ENCODE measurements around the gene ZNF467.

The ZNF467 gene

DNA sequence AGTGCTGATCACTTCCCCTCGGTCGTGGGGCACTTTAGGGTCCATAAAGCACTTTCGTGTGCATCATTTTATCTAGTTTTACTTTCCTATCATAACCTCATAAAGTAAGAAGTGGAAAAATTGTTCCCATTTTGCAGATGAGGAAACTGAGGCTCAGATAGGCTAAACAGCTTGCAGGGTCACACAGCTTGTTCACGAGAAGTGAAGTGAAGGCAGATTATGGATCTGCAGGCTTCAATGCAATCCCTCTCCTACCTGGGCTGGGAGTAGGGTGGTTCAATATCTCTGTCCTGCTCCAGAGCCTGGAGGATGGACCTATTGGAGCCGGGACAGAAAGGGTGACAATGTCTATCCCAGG, 10.8 kb upstream of the ZNF467 start:
- Histone ChIP-seq H3K4me1 (ENCODE audit: control insufficient read depth, insufficient read depth, low read length) (peaks cover 3% of the 10 kb centered on the region; the same call in 1 of the 2 replicates), H3K4me3 (ENCODE audit: low read depth, low read length) (no peak overlapping the region), H3K9me3 (ENCODE audit: control insufficient read depth, insufficient read depth, low read length) (no peaks in the 10 kb centered on the region), H3K36me3 (ENCODE audit: control insufficient read depth, insufficient read depth, low read length) (no peaks in the 10 kb centered on the region), H3K9ac (ENCODE audit: low read depth, low read length) (no peak overlapping the region), H3K27me3 (ENCODE audit: control insufficient read depth, insufficient read depth, low read length) (peaks cover 23% of the 10 kb centered on the region), H3K27ac (ENCODE audit: low read depth, low read length) (no peak overlapping the region)

GRCh38 chr7:149783386-149784250, 10.2 kb upstream of the ZNF467 start:
- peaks cover 17% of the 10 kb centered on the region for H3K27me3 ChIP-seq (ENCODE audit: control insufficient read depth, insufficient read depth, low read length)
- H3K9ac ChIP-seq (ENCODE audit: low read depth, low read length): no peak overlapping the region
- peaks cover 3% of the 10 kb centered on the region; the same call in 1 of the 2 replicates for H3K4me1 ChIP-seq (ENCODE audit: control insufficient read depth, insufficient read depth, low read length)
- H3K9me3 ChIP-seq (ENCODE audit: control insufficient read depth, insufficient read depth, low read length): no peaks in the 10 kb centered on the region
- no peaks in the 10 kb centered on the region for H3K36me3 ChIP-seq (ENCODE audit: control insufficient read depth, insufficient read depth, low read length)
- H3K27ac ChIP-seq (ENCODE audit: low read depth, low read length): no peak overlapping the region
- no peak overlapping the region for H3K4me3 ChIP-seq (ENCODE audit: low read depth, low read length)

- Histone ChIP-seq H3K27me3 (ENCODE audit: control insufficient read depth, insufficient read depth, low read length) (peaks cover 10% of the 10 kb centered on the region), H3K4me3 (ENCODE audit: low read depth, low read length) (no peak overlapping the region), H3K4me1 (ENCODE audit: control insufficient read depth, insufficient read depth, low read length) (peaks cover 3% of the 10 kb centered on the region; the same call in 1 of the 2 replicates)
Measured at GRCh38 chr7:149782682-149783345, 9.4 kb upstream of the ZNF467 start.

DNA sequence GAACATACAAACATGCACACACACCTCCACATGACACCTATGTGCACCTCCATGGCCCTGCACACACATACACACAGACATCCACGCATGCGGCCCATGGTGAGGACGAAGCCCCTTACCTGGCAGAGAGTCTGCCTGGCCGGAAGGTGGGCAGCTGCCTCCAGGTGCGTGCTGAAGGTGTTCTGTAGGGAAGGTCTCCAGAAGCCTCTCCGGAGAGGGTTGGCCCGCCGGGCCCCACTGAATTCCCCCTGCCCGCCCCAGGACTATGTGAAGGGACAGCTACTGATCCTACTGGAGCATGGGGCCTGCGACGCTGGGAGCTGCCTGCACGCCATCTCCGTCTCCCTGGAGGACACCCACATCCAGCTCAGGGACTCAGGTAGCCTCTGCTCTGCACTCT, 8.5 kb upstream of the ZNF467 start:
- Histone ChIP-seq H3K36me3 (ENCODE audit: control insufficient read depth, insufficient read depth, low read length) (no peaks in the 10 kb centered on the region), H3K9ac (ENCODE audit: low read depth, low read length) (no peak overlapping the region), H3K4me3 (ENCODE audit: low read depth, low read length) (no peak overlapping the region), H3K27ac (ENCODE audit: low read depth, low read length) (no peak overlapping the region), H3K27me3 (ENCODE audit: control insufficient read depth, insufficient read depth, low read length) (peaks cover 10% of the 10 kb centered on the region; the same call in 1 of the 2 replicates), H3K4me1 (ENCODE audit: control insufficient read depth, insufficient read depth, low read length) (peaks cover 3% of the 10 kb centered on the region; the same call in 1 of the 2 replicates), H3K9me3 (ENCODE audit: control insufficient read depth, insufficient read depth, low read length) (no peaks in the 10 kb centered on the region)

More at GRCh38 chr7:149782682-149783345, 9.4 kb upstream of the ZNF467 start:
- Histone ChIP-seq H3K9ac (ENCODE audit: low read depth, low read length) (no peak overlapping the region), H3K27ac (ENCODE audit: low read depth, low read length) (no peak overlapping the region), H3K9me3 (ENCODE audit: control insufficient read depth, insufficient read depth, low read length) (no peaks in the 10 kb centered on the region), H3K36me3 (ENCODE audit: control insufficient read depth, insufficient read depth, low read length) (no peaks in the 10 kb centered on the region)

DNA sequence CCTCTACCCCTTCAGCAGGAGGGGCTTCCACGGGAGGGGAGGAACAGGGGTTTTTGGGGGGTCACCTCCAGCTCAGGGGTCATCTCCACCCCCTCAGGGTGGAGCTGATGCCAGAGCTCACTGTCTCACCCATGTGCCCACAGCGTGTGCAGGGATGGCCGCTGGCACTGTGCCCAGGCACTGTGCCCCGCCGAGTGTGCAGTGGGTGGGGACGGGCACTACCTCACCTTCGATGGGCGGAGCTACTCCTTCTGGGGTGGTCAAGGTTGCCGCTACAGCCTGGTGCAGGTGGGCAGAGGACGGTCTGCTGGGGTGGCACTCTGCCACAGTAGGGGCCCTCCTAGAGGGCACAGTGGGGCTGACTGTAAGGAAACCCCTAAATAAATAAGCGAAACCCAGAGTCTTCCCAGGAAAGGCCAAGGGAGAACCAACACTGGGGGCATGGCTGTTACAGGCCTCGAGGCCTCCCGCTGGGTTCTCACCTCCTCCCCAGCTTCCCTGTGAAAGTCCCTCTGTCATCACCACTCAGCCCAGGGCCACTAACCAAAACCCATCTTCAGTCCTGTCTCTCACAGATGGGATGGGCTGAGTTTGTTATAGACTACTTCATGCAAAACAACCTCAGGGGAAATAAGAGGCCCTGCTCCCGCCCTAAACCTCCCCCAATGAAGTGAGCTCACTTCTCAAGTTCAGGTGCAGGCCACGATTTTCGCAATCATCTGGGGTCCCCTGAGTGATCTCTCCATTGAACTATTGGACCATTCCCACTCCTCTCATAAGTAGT, 7.4 kb upstream of the ZNF467 start:
- Histone ChIP-seq H3K4me3 (ENCODE audit: low read depth, low read length) (no peak overlapping the region), H3K27me3 (ENCODE audit: control insufficient read depth, insufficient read depth, low read length) (peaks cover 19% of the 10 kb centered on the region), H3K27ac (ENCODE audit: low read depth, low read length) (no peak overlapping the region), H3K9ac (ENCODE audit: low read depth, low read length) (no peak overlapping the region), H3K4me1 (ENCODE audit: control insufficient read depth, insufficient read depth, low read length) (peaks cover 3% of the 10 kb centered on the region; the same call in 1 of the 2 replicates), H3K36me3 (ENCODE audit: control insufficient read depth, insufficient read depth, low read length) (no peaks in the 10 kb centered on the region), H3K9me3 (ENCODE audit: control insufficient read depth, insufficient read depth, low read length) (no peaks in the 10 kb centered on the region)

- H3K9ac ChIP-seq (ENCODE audit: low read depth, low read length): no peak overlapping the region
- H3K27ac ChIP-seq (ENCODE audit: low read depth, low read length): no peak overlapping the region
- peaks cover 3% of the 10 kb centered on the region; the same call in 1 of the 2 replicates for H3K4me1 ChIP-seq (ENCODE audit: control insufficient read depth, insufficient read depth, low read length)
- H3K27me3 ChIP-seq (ENCODE audit: control insufficient read depth, insufficient read depth, low read length): peaks cover 27% of the 10 kb centered on the region
- no peaks in the 10 kb centered on the region for H3K9me3 ChIP-seq (ENCODE audit: control insufficient read depth, insufficient read depth, low read length)
- H3K36me3 ChIP-seq (ENCODE audit: control insufficient read depth, insufficient read depth, low read length): no peaks in the 10 kb centered on the region
- H3K4me3 ChIP-seq (ENCODE audit: low read depth, low read length): no peak overlapping the region
Measured at GRCh38 chr7:149780056-149780455, 6.7 kb upstream of the ZNF467 start.

GRCh38 chr7:149779502-149779805, 6.1 kb upstream of the ZNF467 start:
- Histone ChIP-seq H3K4me1 (ENCODE audit: control insufficient read depth, insufficient read depth, low read length) (peaks cover 8% of the 10 kb centered on the region; the same call in 1 of the 2 replicates), H3K9ac (ENCODE audit: low read depth, low read length) (no peak overlapping the region), H3K4me3 (ENCODE audit: low read depth, low read length) (no peak overlapping the region), H3K9me3 (ENCODE audit: control insufficient read depth, insufficient read depth, low read length) (no peaks in the 10 kb centered on the region), H3K36me3 (ENCODE audit: control insufficient read depth, insufficient read depth, low read length) (no peaks in the 10 kb centered on the region), H3K27ac (ENCODE audit: low read depth, low read length) (no peak overlapping the region), H3K27me3 (ENCODE audit: control insufficient read depth, insufficient read depth, low read length) (peaks cover 33% of the 10 kb centered on the region)

DNA sequence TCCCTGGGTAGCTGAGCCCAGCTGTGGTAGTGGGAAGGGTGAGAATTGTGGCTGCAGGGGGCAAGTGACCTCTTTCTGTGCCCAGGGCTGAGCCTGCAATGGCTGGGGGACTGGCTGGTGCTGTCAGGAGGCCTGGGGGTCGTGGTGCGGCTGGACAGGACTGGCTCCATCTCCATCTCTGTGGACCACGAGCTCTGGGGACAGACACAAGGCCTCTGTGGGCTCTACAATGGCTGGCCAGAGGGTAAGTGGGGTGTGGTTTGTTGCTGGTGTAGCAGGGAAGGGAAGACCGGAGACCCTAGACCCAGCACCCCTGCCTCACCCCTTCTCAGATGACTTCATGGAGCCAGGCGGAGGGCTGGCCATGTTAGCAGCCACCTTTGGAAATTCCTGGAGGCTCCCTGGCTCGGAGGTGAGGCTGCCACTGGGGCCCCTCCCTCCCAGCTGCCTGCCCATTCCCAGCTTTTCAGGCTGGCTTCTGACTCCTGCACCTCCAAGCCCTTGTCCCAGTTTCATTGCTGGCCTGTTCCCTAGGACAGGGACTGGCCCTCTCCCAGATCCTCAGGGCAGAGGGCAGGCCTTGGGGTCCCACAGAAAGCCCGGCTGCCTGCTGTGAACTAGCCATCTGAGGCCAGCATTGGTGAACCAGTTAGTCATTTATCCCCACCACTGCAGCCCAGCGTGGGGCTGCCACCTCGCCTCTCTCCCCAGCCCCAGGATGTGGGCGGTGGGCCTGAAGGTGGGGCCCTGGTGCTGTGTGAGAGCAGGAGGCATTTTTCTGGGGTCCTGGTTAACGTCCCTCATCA, 5.5 kb upstream of the ZNF467 start:
- Histone ChIP-seq H3K9me3 (ENCODE audit: control insufficient read depth, insufficient read depth, low read length) (no peaks in the 10 kb centered on the region), H3K9ac (ENCODE audit: low read depth, low read length) (no peak overlapping the region), H3K27ac (ENCODE audit: low read depth, low read length) (no peak overlapping the region), H3K4me1 (ENCODE audit: control insufficient read depth, insufficient read depth, low read length) (peaks cover 9% of the 10 kb centered on the region; the same call in 1 of the 2 replicates), H3K36me3 (ENCODE audit: control insufficient read depth, insufficient read depth, low read length) (no peaks in the 10 kb centered on the region), H3K4me3 (ENCODE audit: low read depth, low read length) (no peak overlapping the region), H3K27me3 (ENCODE audit: control insufficient read depth, insufficient read depth, low read length) (peaks cover 38% of the 10 kb centered on the region)

DNA sequence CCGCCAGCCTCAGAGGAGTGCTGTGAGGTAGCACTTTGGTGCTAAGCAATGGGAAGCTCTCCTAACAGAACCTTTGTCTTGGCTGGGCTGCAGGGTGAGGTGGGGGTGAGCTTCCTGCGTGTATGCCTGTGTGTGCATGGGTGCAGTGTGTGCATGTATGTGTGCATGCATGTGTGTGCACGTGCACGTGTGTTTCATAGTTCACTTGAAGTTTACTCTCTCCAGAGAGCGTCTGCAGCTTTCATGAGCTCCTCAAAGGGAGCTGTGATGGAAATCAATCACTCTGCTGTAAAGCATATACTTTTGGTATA, 4.9 kb upstream of the ZNF467 start:
- Histone ChIP-seq H3K4me1 (ENCODE audit: control insufficient read depth, insufficient read depth, low read length) (peaks cover 8% of the 10 kb centered on the region; the same call in 1 of the 2 replicates), H3K36me3 (ENCODE audit: control insufficient read depth, insufficient read depth, low read length) (no peaks in the 10 kb centered on the region), H3K9ac (ENCODE audit: low read depth, low read length) (no peak overlapping the region), H3K27me3 (ENCODE audit: control insufficient read depth, insufficient read depth, low read length) (peaks cover 42% of the 10 kb centered on the region), H3K9me3 (ENCODE audit: control insufficient read depth, insufficient read depth, low read length) (no peaks in the 10 kb centered on the region), H3K4me3 (ENCODE audit: low read depth, low read length) (no peak overlapping the region), H3K27ac (ENCODE audit: low read depth, low read length) (no peak overlapping the region)

DNA sequence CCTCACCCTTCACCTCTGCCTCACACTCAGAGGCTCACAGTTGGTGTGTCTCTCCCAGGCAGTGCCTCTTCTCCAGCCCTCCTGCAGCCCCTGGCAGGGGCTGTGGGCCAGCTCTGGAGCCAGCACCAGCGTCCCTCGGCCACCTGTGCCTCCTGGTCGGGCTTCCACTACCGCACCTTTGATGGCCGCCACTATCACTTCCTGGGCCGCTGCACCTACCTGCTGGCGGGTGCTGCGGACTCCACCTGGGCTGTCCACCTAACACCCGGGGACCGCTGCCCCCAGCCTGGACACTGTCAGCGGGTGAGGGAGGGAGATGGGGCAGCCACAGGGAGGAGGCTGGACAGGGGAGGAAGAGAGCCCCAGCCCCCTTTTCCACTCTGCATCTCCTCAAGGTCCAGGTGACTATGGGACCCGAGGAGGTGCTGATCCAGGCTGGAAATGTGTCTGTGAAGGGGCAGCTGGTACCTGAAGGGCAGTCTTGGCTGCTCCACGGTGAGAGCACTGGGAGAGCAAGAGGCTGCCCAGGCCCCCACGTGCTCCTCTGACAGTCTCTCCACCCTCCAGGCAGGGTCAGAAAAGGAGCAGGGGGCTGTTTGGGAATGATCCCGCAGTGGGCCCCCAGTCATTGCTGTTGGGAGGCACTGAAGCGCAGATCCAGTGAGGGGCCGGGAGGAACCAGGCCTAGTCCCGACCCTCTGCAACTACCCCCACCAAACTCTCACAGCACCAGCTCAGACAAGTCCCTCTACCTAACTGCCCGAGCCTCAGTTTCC, 4.4 kb upstream of the ZNF467 start:
- H3K27ac ChIP-seq (ENCODE audit: low read depth, low read length): no peak overlapping the region
- H3K36me3 ChIP-seq (ENCODE audit: control insufficient read depth, insufficient read depth, low read length): no peaks in the 10 kb centered on the region
- no peak overlapping the region for H3K4me3 ChIP-seq (ENCODE audit: low read depth, low read length)
- peaks cover 6% of the 10 kb centered on the region; the same call in 1 of the 2 replicates for H3K4me1 ChIP-seq (ENCODE audit: control insufficient read depth, insufficient read depth, low read length)
- no peak overlapping the region for H3K9ac ChIP-seq (ENCODE audit: low read depth, low read length)
- no peaks in the 10 kb centered on the region for H3K9me3 ChIP-seq (ENCODE audit: control insufficient read depth, insufficient read depth, low read length)
- peaks cover 45% of the 10 kb centered on the region for H3K27me3 ChIP-seq (ENCODE audit: control insufficient read depth, insufficient read depth, low read length)

Data from HUES48 (cell line).